Left kidney (tissue), 8 donors: Measurements from ENCODE around the gene SWSAP1. TPM values are rescaled to one million over a fixed set of nuclear protein-coding genes. Genes with fewer than 3 reads are reported as not detected.
"Not testable (repeated sequence)": the region's sequence is repeated elsewhere in the genome, so short reads cannot be mapped to it uniquely, and the experiment has no call there.

Experiments used
- DNase-seq: peaks from one replicate; pipeline ENCODE4 v3.0.0-alpha.2; 2013
- long read RNA-seq, 8 donors: transcript quantifications; one replicate each; lab custom pipeline, GENCODE V29; 2026
- polyA plus RNA-seq: library from polyadenylated mRNA; unstranded; fragments of 120-200 nt; gene quantifications from one replicate; pipeline ENCODE4 v1.2.1, GENCODE V29; 2013; ENCODE audit not compliant: insufficient read length

SWSAP1 gene
- 2.7 TPM for polyA plus RNA-seq
- long read RNA-seq, donor 1, partial matches to known transcripts, result 0 of 2 reads
- long read RNA-seq, donor 1, other reads (novel, unspliced or antisense), result 0 of 2 reads
- long read RNA-seq, donor 2, partial matches to known transcripts, result 0 of 4 reads
- long read RNA-seq, donor 2, other reads (novel, unspliced or antisense), result 0 of 4 reads
- long read RNA-seq, donor 3, transcript SWSAP1-201 (2 exons, 1,684 nt), result major isoform, 5 of 5 reads
- long read RNA-seq, donor 3, partial matches to known transcripts, result 0 of 5 reads
- long read RNA-seq, donor 3, other reads (novel, unspliced or antisense), result 0 of 5 reads
- long read RNA-seq, donor 4, partial matches to known transcripts, result 0 of 1 reads
- long read RNA-seq, donor 4, other reads (novel, unspliced or antisense), result 0 of 1 reads
- long read RNA-seq, donor 5, transcript SWSAP1-201 (2 exons, 1,684 nt), result major isoform, 13 of 13 reads
- long read RNA-seq, donor 5, partial matches to known transcripts, result 0 of 13 reads
- long read RNA-seq, donor 5, other reads (novel, unspliced or antisense), result 0 of 13 reads
- long read RNA-seq, donor 6, partial matches to known transcripts, result 0 of 4 reads
- long read RNA-seq, donor 6, other reads (novel, unspliced or antisense), result 0 of 4 reads
- long read RNA-seq, donor 7, partial matches to known transcripts, result 0 of 3 reads
- long read RNA-seq, donor 7, other reads (novel, unspliced or antisense), result 0 of 3 reads
- long read RNA-seq, donor 8, partial matches to known transcripts, result 0 of 2 reads
- long read RNA-seq, donor 8, other reads (novel, unspliced or antisense), result 0 of 2 reads

- peak; percentile 99 for DNase-seq
These were observed at the start of gene SWSAP1 for GRCh38 chr19:11374433-11375142. Gene SWSAP1 (plus strand): TSS chr19:11374666. CDS start chr19:11374681, 15 bp downstream.

- no peak for DNase-seq
These were observed 49.6 kb upstream of the SWSAP1 start for GRCh38 chr19:11324748-11325389.

- DNase-seq, result no peak
These were observed 48.9 kb upstream of the SWSAP1 start for GRCh38 chr19:11325544-11325943.

GRCh38 chr19:11330127-11330526, 44.3 kb upstream of the SWSAP1 start:
- DNase-seq, result no peak

- DNase-seq, result no peak
These were observed 43.0 kb upstream of the SWSAP1 start for GRCh38 chr19:11331502-11331901.

GRCh38 chr19:11332822-11333221, 41.6 kb upstream of the SWSAP1 start:
- DNase-seq, result no peak

- DNase-seq, result not testable (repeated sequence)
These were observed 40.6 kb upstream of the SWSAP1 start for GRCh38 chr19:11333838-11334237.

GRCh38 chr19:11335449-11336146, 38.9 kb upstream of the SWSAP1 start:
- DNase-seq, result no peak

- no peak for DNase-seq
These were observed 37.4 kb upstream of the SWSAP1 start for GRCh38 chr19:11337080-11337479.

- no peak for DNase-seq
These were observed 36.3 kb upstream of the SWSAP1 start for GRCh38 chr19:11338121-11338520.

- no peak for DNase-seq
These were observed 35.8 kb upstream of the SWSAP1 start for GRCh38 chr19:11338569-11339253.

GRCh38 chr19:11339254-11340098, 35.0 kb upstream of the SWSAP1 start, which contains the start of gene RAB3D:
Gene RAB3D (minus strand): TSS chr19:11339657. CDS start chr19:11337399, 2,258 bp downstream.
- peak; percentile 90 for DNase-seq

- not testable (repeated sequence) for DNase-seq
These were observed 34.4 kb upstream of the SWSAP1 start for GRCh38 chr19:11340099-11340467.

- DNase-seq, result no peak
These were observed 32.0 kb upstream of the SWSAP1 start for GRCh38 chr19:11342429-11342828.

- no peak for DNase-seq
These were observed 29.2 kb upstream of the SWSAP1 start for GRCh38 chr19:11345122-11345803.

- DNase-seq, result peak; percentile 99
These were observed 28.1 kb upstream of the SWSAP1 start, which contains the start of the genes CCDC159 and TMEM205 for GRCh38 chr19:11346104-11346940. Gene CCDC159 (plus strand): TSS chr19:11346519. CDS start chr19:11346607, 88 bp downstream. Gene TMEM205 (minus strand): TSS chr19:11346268. CDS start chr19:11345619, 649 bp downstream.

- no peak for DNase-seq
These were observed 26.9 kb upstream of the SWSAP1 start for GRCh38 chr19:11347546-11348039.

GRCh38 chr19:11349171-11349570, 25.3 kb upstream of the SWSAP1 start:
- no peak for DNase-seq
